Nephron progenitor cell (in vitro differentiated cells): ENCODE results near the gene PSMD11.

ENCODE experiments used
- DNase-seq: peaks from one replicate; pipeline ENCODE4 v3.0.0; 2021
- H3K27ac Mint-ChIP-seq: 2 replicates; pipeline ENCODE4 v1.8.0; 2021; ENCODE audit warnings: mild to moderate bottlenecking, moderate library complexity, mixed read lengths
- H3K27me3 Mint-ChIP-seq: 2 replicates; pipeline ENCODE4 v1.8.0; 2021; ENCODE audit warnings: mild to moderate bottlenecking, low read depth, mixed read lengths; ENCODE audit not compliant: poor library complexity
- H3K36me3 Mint-ChIP-seq: 2 replicates; pipeline ENCODE4 v1.8.0; 2021; ENCODE audit warnings: low read depth, mixed read lengths
- H3K4me1 Mint-ChIP-seq: 2 replicates; pipeline ENCODE4 v1.8.0; 2021; ENCODE audit warnings: mixed read lengths
- H3K4me3 Mint-ChIP-seq: 2 replicates; pipeline ENCODE4 v1.8.0; 2021; ENCODE audit warnings: mild to moderate bottlenecking, moderate library complexity, mixed read lengths
- H3K9me3 Mint-ChIP-seq: 2 replicates; pipeline ENCODE4 v1.8.0; 2021; ENCODE audit warnings: mild to moderate bottlenecking, moderate library complexity, mixed read lengths
- CTCF ChIP-seq: fragments of 200-600 bp; sonication (generic); IDR thresholded peaks from 2 replicates; pipeline ENCODE4 v1.5.0; 2021; ENCODE audit warnings: antibody characterized with exemption

Gene PSMD11

GRCh38 chr17:32440722-32441121 is 3.6 kb upstream of the PSMD11 start:
- peaks cover 7% of the 10 kb centered on the region for H3K36me3 Mint-ChIP-seq
- no peak overlapping the region for H3K4me3 Mint-ChIP-seq
- no peak overlapping the region for H3K27ac Mint-ChIP-seq
- peaks cover 32% of the 10 kb centered on the region for H3K27me3 Mint-ChIP-seq
- no peak for TF ChIP-seq CTCF
- H3K4me1 Mint-ChIP-seq, result peaks cover 9% of the 10 kb centered on the region
- no peak for DNase-seq
- peaks cover 16% of the 10 kb centered on the region for H3K9me3 Mint-ChIP-seq

GRCh38 chr17:32441886-32442285 is 2.4 kb upstream of the PSMD11 start:
- H3K4me1 Mint-ChIP-seq, result peaks cover 20% of the 10 kb centered on the region
- H3K27me3 Mint-ChIP-seq, result peaks cover 32% of the 10 kb centered on the region
- peaks cover 7% of the 10 kb centered on the region for H3K9me3 Mint-ChIP-seq
- no peak for DNase-seq
- no peak for TF ChIP-seq CTCF
- H3K36me3 Mint-ChIP-seq, result peaks cover 4% of the 10 kb centered on the region
- H3K4me3 Mint-ChIP-seq, result no peak overlapping the region
- no peak overlapping the region for H3K27ac Mint-ChIP-seq

- Mint-ChIP-seq H3K9me3 (peaks cover 7% of the 10 kb centered on the region), H3K36me3 (peaks cover 12% of the 10 kb centered on the region), H3K27me3 (peaks cover 25% of the 10 kb centered on the region), H3K4me1 (peaks cover 25% of the 10 kb centered on the region), H3K4me3 (peak overlapping the region; percentile 96), H3K27ac (no peak overlapping the region)
- DNase-seq, result no peak
- TF ChIP-seq CTCF, result peak; percentile 97
Observed at GRCh38 chr17:32443827-32444300, 446 bp upstream of the PSMD11 start.

- TF ChIP-seq CTCF, result no peak
Observed at GRCh38 chr17:32445074-32445415, 735 bp downstream of the PSMD11 start.

GRCh38 chr17:32445497-32445896 is 1.2 kb downstream of the PSMD11 start:
- H3K9me3 Mint-ChIP-seq, result peaks cover 7% of the 10 kb centered on the region

More at GRCh38 chr17:32445074-32445415, 735 bp downstream of the PSMD11 start:
- peaks cover 20% of the 10 kb centered on the region for H3K27me3 Mint-ChIP-seq
- peak overlapping the region; percentile 96 for H3K4me3 Mint-ChIP-seq
- H3K4me1 Mint-ChIP-seq, result peaks cover 25% of the 10 kb centered on the region
- peaks cover 7% of the 10 kb centered on the region for H3K9me3 Mint-ChIP-seq
- DNase-seq, result peak; percentile 42
- H3K36me3 Mint-ChIP-seq, result peaks cover 20% of the 10 kb centered on the region
- peak overlapping the region; percentile 98 for H3K27ac Mint-ChIP-seq

More at GRCh38 chr17:32445497-32445896, 1.2 kb downstream of the PSMD11 start:
- no peak for TF ChIP-seq CTCF
- peak overlapping the region; percentile 96 for H3K4me3 Mint-ChIP-seq
- DNase-seq, result no peak
- peaks cover 25% of the 10 kb centered on the region for H3K4me1 Mint-ChIP-seq
- peak overlapping the region; percentile 98 for H3K27ac Mint-ChIP-seq
- peaks cover 20% of the 10 kb centered on the region for H3K27me3 Mint-ChIP-seq
- H3K36me3 Mint-ChIP-seq, result peaks cover 23% of the 10 kb centered on the region
